ENCODE data around the gene TCL1A.
A peak's percentile ranks its signal among the peaks of the same experiment; 100 is the strongest.

TCL1A gene

DNA sequence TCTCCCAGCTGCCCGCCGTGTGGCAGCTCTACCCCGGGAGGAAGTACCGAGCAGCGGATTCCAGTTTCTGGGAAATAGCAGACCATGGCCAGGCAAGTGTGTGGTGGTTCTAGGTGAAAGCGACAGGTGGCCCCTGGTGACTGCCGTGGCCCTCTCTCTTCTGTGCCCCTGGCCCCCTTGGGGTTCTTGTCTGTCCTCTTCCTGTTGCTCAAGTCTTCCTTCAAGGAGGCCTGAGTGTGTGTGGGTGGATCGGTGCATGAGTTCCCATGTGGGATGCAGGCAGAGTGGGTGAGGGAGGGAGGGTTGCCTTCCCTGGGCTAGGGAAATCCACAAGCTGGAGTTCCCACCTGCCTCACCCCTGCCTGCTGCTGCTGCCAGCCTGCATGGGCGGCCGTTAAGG is 23.1 kb downstream of the TCL1A start:
- no peak for TF ChIP-seq CTCF (IDR thresholded peaks at IDR 0.05; ENCODE audit: low read depth, low read length, missing control alignments)
- no peak for DNase-seq (ENCODE audit: low read depth)
- H3K4me3 ChIP-seq (ENCODE audit: low read depth, low read length) = no peak overlapping the region

GRCh38 chr14:95689441-95689840 is 24.5 kb downstream of the TCL1A start:
- no peak for TF ChIP-seq CTCF (IDR thresholded peaks at IDR 0.05; ENCODE audit: low read depth, low read length, missing control alignments)
- DNase-seq (ENCODE audit: low read depth) = no peak
- H3K4me3 ChIP-seq (ENCODE audit: low read depth, low read length) = no peak overlapping the region

- no peak for DNase-seq (ENCODE audit: low read depth)
- no peak for TF ChIP-seq CTCF (IDR thresholded peaks at IDR 0.05; ENCODE audit: low read depth, low read length, missing control alignments)
- H3K4me3 ChIP-seq (ENCODE audit: low read depth, low read length) = no peak overlapping the region
Measured at GRCh38 chr14:95686935-95687334, 27.0 kb downstream of the TCL1A start.

- no peak within 1 kb of the TSS for H3K4me3 ChIP-seq (ENCODE audit: low read depth, low read length)
- no peak for TF ChIP-seq CTCF (IDR thresholded peaks at IDR 0.05; ENCODE audit: low read depth, low read length, missing control alignments)
- DNase-seq (ENCODE audit: low read depth) = no peak
Measured at GRCh38 chr14:95685978-95686922, 27.7 kb downstream of the TCL1A start, which contains the start of gene TCL1B. TSS of gene TCL1B (plus strand) at chr14:95686426. CDS start at chr14:95686468, 42 bp downstream.

DNA sequence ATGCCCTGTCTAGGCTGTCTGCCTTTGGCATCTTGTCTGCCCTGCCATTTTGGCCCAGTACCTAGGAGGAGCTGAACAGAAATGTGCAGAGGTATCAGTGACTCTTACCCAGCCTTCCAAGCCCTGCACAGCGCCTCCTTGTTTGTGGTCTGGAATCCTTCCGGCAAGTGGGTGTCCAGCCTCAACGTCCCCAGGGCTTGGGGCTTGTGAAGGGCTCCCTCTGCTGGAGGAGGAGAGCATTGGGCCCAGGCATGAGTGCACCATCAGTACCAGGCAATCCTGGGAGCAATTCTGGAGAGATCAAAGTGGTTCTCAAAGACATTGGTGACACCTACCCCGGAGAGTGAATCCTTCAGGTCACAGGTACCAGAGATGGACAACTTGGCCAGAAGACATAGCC is 30.1 kb downstream of the TCL1A start:
- no peak for DNase-seq (ENCODE audit: low read depth)
- TF ChIP-seq CTCF (IDR thresholded peaks at IDR 0.05; ENCODE audit: low read depth, low read length, missing control alignments) = peak; percentile 97
- no peak overlapping the region for H3K4me3 ChIP-seq (ENCODE audit: low read depth, low read length)

GRCh38 chr14:95681153-95681552 is 32.8 kb downstream of the TCL1A start:
- H3K4me3 ChIP-seq (ENCODE audit: low read depth, low read length) = no peak overlapping the region
- no peak for TF ChIP-seq CTCF (IDR thresholded peaks at IDR 0.05; ENCODE audit: low read depth, low read length, missing control alignments)
- DNase-seq (ENCODE audit: low read depth) = no peak

Data from GM12864 (cell line).